Measurements from ENCODE around the gene DHRS1.
A peak's percentile ranks its signal among the peaks of the same experiment; 100 is the strongest.
"Not testable (repeated sequence)": the region's sequence is repeated elsewhere in the genome, so short reads cannot be mapped to it uniquely, and the experiment has no call there.

The DHRS1 gene

GRCh38 chr14:24327914-24328313 is 28.3 kb upstream of the DHRS1 start:
- not testable (repeated sequence) for DNase-seq (ENCODE audit: low spot score)

- DNase-seq (ENCODE audit: low spot score): no peak
Observed at GRCh38 chr14:24327303-24327702, 27.7 kb upstream of the DHRS1 start.

- no peak for DNase-seq (ENCODE audit: low spot score)
Observed at GRCh38 chr14:24325963-24326362, 26.4 kb upstream of the DHRS1 start.

GRCh38 chr14:24325041-24325530 is 25.5 kb upstream of the DHRS1 start:
- DNase-seq (ENCODE audit: low spot score): no peak

- no peak for DNase-seq (ENCODE audit: low spot score)
Observed at GRCh38 chr14:24324024-24324423, 24.4 kb upstream of the DHRS1 start.

GRCh38 chr14:24323341-24323740 is 23.8 kb upstream of the DHRS1 start:
- DNase-seq (ENCODE audit: low spot score): no peak

- no peak for DNase-seq (ENCODE audit: low spot score)
Observed at GRCh38 chr14:24322672-24323071, 23.1 kb upstream of the DHRS1 start.

GRCh38 chr14:24321212-24321975 is 21.8 kb upstream of the DHRS1 start:
- no peak for DNase-seq (ENCODE audit: low spot score)

- DNase-seq (ENCODE audit: low spot score): no peak
Observed at GRCh38 chr14:24317141-24317928, 17.8 kb upstream of the DHRS1 start.

- DNase-seq (ENCODE audit: low spot score): no peak
Observed at GRCh38 chr14:24316597-24316950, 17.0 kb upstream of the DHRS1 start.

GRCh38 chr14:24315807-24316596 is 16.4 kb upstream of the DHRS1 start:
- DNase-seq (ENCODE audit: low spot score): peak; percentile 65

GRCh38 chr14:24315243-24315806 is 15.7 kb upstream of the DHRS1 start:
- no peak for DNase-seq (ENCODE audit: low spot score)

GRCh38 chr14:24314377-24315193 is 15.0 kb upstream of the DHRS1 start:
- no peak for DNase-seq (ENCODE audit: low spot score)

GRCh38 chr14:24313913-24314312 is 14.3 kb upstream of the DHRS1 start:
- no peak for DNase-seq (ENCODE audit: low spot score)

GRCh38 chr14:24312736-24313507 is 13.3 kb upstream of the DHRS1 start:
- no peak for DNase-seq (ENCODE audit: low spot score)

GRCh38 chr14:24311837-24312615 is 12.4 kb upstream of the DHRS1 start:
- DNase-seq (ENCODE audit: low spot score): no peak

GRCh38 chr14:24310646-24311604 is 11.3 kb upstream of the DHRS1 start, which contains the start of gene LTB4R:
TSS of gene LTB4R (plus strand) at chr14:24311502. CDS start at chr14:24315652, 4,150 bp downstream.
- no peak for DNase-seq (ENCODE audit: low spot score)

- no peak for DNase-seq (ENCODE audit: low spot score)
Observed at GRCh38 chr14:24310265-24310645, 10.7 kb upstream of the DHRS1 start.

Measured in iPS-NIHi11 (cell line).